ENCODE data around the gene TEX52.
A peak's percentile ranks its signal among the peaks of the same experiment; 100 is the strongest.

The TEX52 gene

GRCh38 chr12:2825132-2825531 is 31.7 kb downstream of the TEX52 start:
- no peaks in the 10 kb centered on the region for H3K27me3 ChIP-seq (ENCODE audit: control insufficient read depth, insufficient read depth, low read length)
- H3K4me3 ChIP-seq (ENCODE audit: low read length), result no peak overlapping the region
- peaks cover 49% of the 10 kb centered on the region for H3K36me3 ChIP-seq (ENCODE audit: control insufficient read depth, low read depth, low read length)
- H3K9me3 ChIP-seq (ENCODE audit: control insufficient read depth, low read depth, low read length), result no peaks in the 10 kb centered on the region
- no peak overlapping the region for H3K9ac ChIP-seq (ENCODE audit: low read length)
- no peak overlapping the region for H3K27ac ChIP-seq (ENCODE audit: low read length)
- H3K4me1 ChIP-seq (ENCODE audit: control insufficient read depth, low read depth, low read length), result peaks cover 18% of the 10 kb centered on the region

GRCh38 chr12:2824541-2824940 is 32.3 kb downstream of the TEX52 start:
- H3K36me3 ChIP-seq (ENCODE audit: control insufficient read depth, low read depth, low read length), result peaks cover 49% of the 10 kb centered on the region
- no peak overlapping the region for H3K9ac ChIP-seq (ENCODE audit: low read length)
- H3K4me3 ChIP-seq (ENCODE audit: low read length), result no peak overlapping the region
- no peak overlapping the region for H3K27ac ChIP-seq (ENCODE audit: low read length)
- H3K27me3 ChIP-seq (ENCODE audit: control insufficient read depth, insufficient read depth, low read length), result no peaks in the 10 kb centered on the region
- H3K4me1 ChIP-seq (ENCODE audit: control insufficient read depth, low read depth, low read length), result peaks cover 18% of the 10 kb centered on the region
- H3K9me3 ChIP-seq (ENCODE audit: control insufficient read depth, low read depth, low read length), result no peaks in the 10 kb centered on the region

GRCh38 chr12:2823483-2823882 is 33.4 kb downstream of the TEX52 start:
- Histone ChIP-seq H3K9me3 (ENCODE audit: control insufficient read depth, low read depth, low read length) (no peaks in the 10 kb centered on the region), H3K4me1 (ENCODE audit: control insufficient read depth, low read depth, low read length) (peaks cover 18% of the 10 kb centered on the region), H3K4me3 (ENCODE audit: low read length) (no peak overlapping the region), H3K9ac (ENCODE audit: low read length) (no peak overlapping the region), H3K27ac (ENCODE audit: low read length) (no peak overlapping the region), H3K36me3 (ENCODE audit: control insufficient read depth, low read depth, low read length) (peaks cover 51% of the 10 kb centered on the region), H3K27me3 (ENCODE audit: control insufficient read depth, insufficient read depth, low read length) (no peaks in the 10 kb centered on the region)

GRCh38 chr12:2820432-2820831 is 36.4 kb downstream of the TEX52 start:
- H3K9me3 ChIP-seq (ENCODE audit: control insufficient read depth, low read depth, low read length), result no peaks in the 10 kb centered on the region
- peaks cover 3% of the 10 kb centered on the region for H3K4me1 ChIP-seq (ENCODE audit: control insufficient read depth, low read depth, low read length)
- H3K36me3 ChIP-seq (ENCODE audit: control insufficient read depth, low read depth, low read length), result peaks cover 45% of the 10 kb centered on the region

GRCh38 chr12:2819810-2820209 is 37.0 kb downstream of the TEX52 start:
- H3K4me1 ChIP-seq (ENCODE audit: control insufficient read depth, low read depth, low read length), result peaks cover 2% of the 10 kb centered on the region
- no peak overlapping the region for H3K4me3 ChIP-seq (ENCODE audit: low read length)
- no peak overlapping the region for H3K27ac ChIP-seq (ENCODE audit: low read length)
- H3K9ac ChIP-seq (ENCODE audit: low read length), result no peak overlapping the region
- no peaks in the 10 kb centered on the region for H3K27me3 ChIP-seq (ENCODE audit: control insufficient read depth, insufficient read depth, low read length)
- no peaks in the 10 kb centered on the region for H3K9me3 ChIP-seq (ENCODE audit: control insufficient read depth, low read depth, low read length)
- H3K36me3 ChIP-seq (ENCODE audit: control insufficient read depth, low read depth, low read length), result peaks cover 45% of the 10 kb centered on the region

More at GRCh38 chr12:2820432-2820831, 36.4 kb downstream of the TEX52 start:
- H3K27me3 ChIP-seq (ENCODE audit: control insufficient read depth, insufficient read depth, low read length), result no peaks in the 10 kb centered on the region
- no peak overlapping the region for H3K27ac ChIP-seq (ENCODE audit: low read length)
- H3K4me3 ChIP-seq (ENCODE audit: low read length), result no peak overlapping the region
- no peak overlapping the region for H3K9ac ChIP-seq (ENCODE audit: low read length)

GRCh38 chr12:2813214-2814185 is 43.3 kb downstream of the TEX52 start:
- H3K4me3 ChIP-seq (ENCODE audit: low read length), result peak overlapping the region; percentile 88
- no peaks in the 10 kb centered on the region for H3K9me3 ChIP-seq (ENCODE audit: control insufficient read depth, low read depth, low read length)
- H3K9ac ChIP-seq (ENCODE audit: low read length), result peak overlapping the region; percentile 93
- H3K4me1 ChIP-seq (ENCODE audit: control insufficient read depth, low read depth, low read length), result peaks cover 7% of the 10 kb centered on the region
- peaks cover 12% of the 10 kb centered on the region for H3K36me3 ChIP-seq (ENCODE audit: control insufficient read depth, low read depth, low read length)
- H3K27ac ChIP-seq (ENCODE audit: low read length), result peak overlapping the region; percentile 93
- no peaks in the 10 kb centered on the region for H3K27me3 ChIP-seq (ENCODE audit: control insufficient read depth, insufficient read depth, low read length)

- no peaks in the 10 kb centered on the region for H3K9me3 ChIP-seq (ENCODE audit: control insufficient read depth, low read depth, low read length)
- H3K27ac ChIP-seq (ENCODE audit: low read length), result peak within 1 kb of the TSS; percentile 93
- H3K36me3 ChIP-seq (ENCODE audit: control insufficient read depth, low read depth, low read length), result peaks cover 3% of the 10 kb centered on the region
- H3K4me3 ChIP-seq (ENCODE audit: low read length), result peak within 1 kb of the TSS; percentile 88
- H3K27me3 ChIP-seq (ENCODE audit: control insufficient read depth, insufficient read depth, low read length), result no peaks in the 10 kb centered on the region
- peaks cover 7% of the 10 kb centered on the region for H3K4me1 ChIP-seq (ENCODE audit: control insufficient read depth, low read depth, low read length)
- peak within 1 kb of the TSS; percentile 93 for H3K9ac ChIP-seq (ENCODE audit: low read length)
Observed at GRCh38 chr12:2812290-2813213, 44.3 kb downstream of the TEX52 start, which contains the start of gene ITFG2. Gene ITFG2 (plus strand): TSS chr12:2812668. CDS start chr12:2812761, 93 bp downstream.

GRCh38 chr12:2811801-2812200 is 45.0 kb downstream of the TEX52 start:
- Histone ChIP-seq H3K9me3 (ENCODE audit: control insufficient read depth, low read depth, low read length) (no peaks in the 10 kb centered on the region), H3K36me3 (ENCODE audit: control insufficient read depth, low read depth, low read length) (no peaks in the 10 kb centered on the region), H3K27me3 (ENCODE audit: control insufficient read depth, insufficient read depth, low read length) (no peaks in the 10 kb centered on the region), H3K27ac (ENCODE audit: low read length) (no peak overlapping the region), H3K4me1 (ENCODE audit: control insufficient read depth, low read depth, low read length) (peaks cover 7% of the 10 kb centered on the region), H3K4me3 (ENCODE audit: low read length) (peak overlapping the region; percentile 6), H3K9ac (ENCODE audit: low read length) (no peak overlapping the region)

GRCh38 chr12:2806700-2807099 is 50.1 kb downstream of the TEX52 start:
- no peak overlapping the region for H3K9ac ChIP-seq (ENCODE audit: low read length)
- H3K27ac ChIP-seq (ENCODE audit: low read length), result no peak overlapping the region
- H3K4me1 ChIP-seq (ENCODE audit: control insufficient read depth, low read depth, low read length), result peaks cover 3% of the 10 kb centered on the region
- no peaks in the 10 kb centered on the region for H3K27me3 ChIP-seq (ENCODE audit: control insufficient read depth, insufficient read depth, low read length)
- peaks cover 43% of the 10 kb centered on the region for H3K36me3 ChIP-seq (ENCODE audit: control insufficient read depth, low read depth, low read length)
- no peaks in the 10 kb centered on the region for H3K9me3 ChIP-seq (ENCODE audit: control insufficient read depth, low read depth, low read length)
- H3K4me3 ChIP-seq (ENCODE audit: low read length), result no peak overlapping the region

- Histone ChIP-seq H3K4me3 (ENCODE audit: low read length) (no peak overlapping the region), H3K4me1 (ENCODE audit: control insufficient read depth, low read depth, low read length) (no peaks in the 10 kb centered on the region), H3K27me3 (ENCODE audit: control insufficient read depth, insufficient read depth, low read length) (no peaks in the 10 kb centered on the region), H3K9ac (ENCODE audit: low read length) (no peak overlapping the region), H3K9me3 (ENCODE audit: control insufficient read depth, low read depth, low read length) (no peaks in the 10 kb centered on the region), H3K27ac (ENCODE audit: low read length) (no peak overlapping the region), H3K36me3 (ENCODE audit: control insufficient read depth, low read depth, low read length) (peaks cover 59% of the 10 kb centered on the region)
Observed at GRCh38 chr12:2805143-2805520, 51.7 kb downstream of the TEX52 start.

- Histone ChIP-seq H3K4me1 (ENCODE audit: control insufficient read depth, low read depth, low read length) (no peaks in the 10 kb centered on the region), H3K9me3 (ENCODE audit: control insufficient read depth, low read depth, low read length) (no peaks in the 10 kb centered on the region), H3K27me3 (ENCODE audit: control insufficient read depth, insufficient read depth, low read length) (no peaks in the 10 kb centered on the region), H3K36me3 (ENCODE audit: control insufficient read depth, low read depth, low read length) (peaks cover 65% of the 10 kb centered on the region), H3K4me3 (ENCODE audit: low read length) (no peak overlapping the region), H3K9ac (ENCODE audit: low read length) (no peak overlapping the region), H3K27ac (ENCODE audit: low read length) (no peak overlapping the region)
Observed at GRCh38 chr12:2804393-2805142, 52.3 kb downstream of the TEX52 start.

Data from iPS-18a (cell line).